ENCODE results near the gene PYDC1. TPM values are rescaled to one million over a fixed set of nuclear protein-coding genes. Genes with fewer than 3 reads are reported as not detected.
"Not testable (repeated sequence)": the region's sequence is repeated elsewhere in the genome, so short reads cannot be mapped to it uniquely, and the experiment has no call there.

Gene PYDC1
- total RNA-seq, 2 donors from 2014 or later, result not detected

DNA sequence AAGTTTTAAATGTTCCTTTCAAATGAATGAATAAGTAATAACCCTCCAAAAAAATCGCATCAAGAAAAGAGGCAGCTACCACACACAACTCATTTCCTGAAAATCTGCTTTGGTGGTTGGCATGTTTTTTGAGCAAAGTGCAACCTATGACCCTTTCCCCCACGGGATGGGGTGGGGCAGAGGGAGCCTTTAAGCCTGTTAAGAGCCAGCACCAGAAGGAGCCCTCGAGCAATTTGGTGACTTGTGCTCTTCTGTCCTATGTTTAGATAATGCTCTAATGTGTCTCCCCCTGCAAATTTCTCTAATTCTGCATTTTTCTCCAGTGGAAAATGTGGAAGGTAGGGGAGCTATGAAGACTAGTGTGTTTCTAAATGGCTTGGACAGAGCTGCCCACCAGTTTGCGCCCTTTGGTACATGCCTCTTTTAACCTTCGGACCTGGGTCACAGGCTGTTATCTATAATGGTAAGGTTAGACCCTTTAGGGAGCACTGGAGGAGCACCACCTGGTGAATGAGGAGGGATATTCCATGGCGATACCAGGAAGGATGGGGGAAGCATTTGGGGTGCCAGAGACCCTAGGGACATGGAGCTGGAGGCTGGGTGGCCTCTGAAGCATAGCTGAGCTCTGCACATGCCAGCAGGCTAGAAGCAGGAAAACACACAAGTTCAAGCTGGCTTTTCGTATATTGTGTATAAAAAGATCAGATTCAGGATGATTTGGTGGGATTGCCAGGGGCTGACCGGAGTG lies 15.9 kb downstream of the PYDC1 start:
- no peak for DNase-seq (ENCODE audit: low spot score)
- Histone ChIP-seq H3K4me3 (peak overlapping the region in 1 of 2 donors; percentile 71), H3K36me3 (peaks cover 5% of the 10 kb centered on the region), H3K27ac (no peak overlapping the region), H3K4me1 (peaks cover 0 to 23% of the 10 kb centered on the region in 2 donors), H3K27me3 (no peaks in the 10 kb centered on the region), H3K9me3 (no peaks in the 10 kb centered on the region)
- TF ChIP-seq, protein P1, sequence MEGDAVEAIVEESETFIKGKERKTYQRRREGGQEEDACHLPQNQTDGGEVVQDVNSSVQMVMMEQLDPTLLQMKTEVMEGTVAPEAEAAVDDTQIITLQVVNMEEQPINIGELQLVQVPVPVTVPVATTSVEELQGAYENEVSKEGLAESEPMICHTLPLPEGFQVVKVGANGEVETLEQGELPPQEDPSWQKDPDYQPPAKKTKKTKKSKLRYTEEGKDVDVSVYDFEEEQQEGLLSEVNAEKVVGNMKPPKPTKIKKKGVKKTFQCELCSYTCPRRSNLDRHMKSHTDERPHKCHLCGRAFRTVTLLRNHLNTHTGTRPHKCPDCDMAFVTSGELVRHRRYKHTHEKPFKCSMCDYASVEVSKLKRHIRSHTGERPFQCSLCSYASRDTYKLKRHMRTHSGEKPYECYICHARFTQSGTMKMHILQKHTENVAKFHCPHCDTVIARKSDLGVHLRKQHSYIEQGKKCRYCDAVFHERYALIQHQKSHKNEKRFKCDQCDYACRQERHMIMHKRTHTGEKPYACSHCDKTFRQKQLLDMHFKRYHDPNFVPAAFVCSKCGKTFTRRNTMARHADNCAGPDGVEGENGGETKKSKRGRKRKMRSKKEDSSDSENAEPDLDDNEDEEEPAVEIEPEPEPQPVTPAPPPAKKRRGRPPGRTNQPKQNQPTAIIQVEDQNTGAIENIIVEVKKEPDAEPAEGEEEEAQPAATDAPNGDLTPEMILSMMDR (IDR thresholded peaks at IDR 0.05), result no peak

DNA sequence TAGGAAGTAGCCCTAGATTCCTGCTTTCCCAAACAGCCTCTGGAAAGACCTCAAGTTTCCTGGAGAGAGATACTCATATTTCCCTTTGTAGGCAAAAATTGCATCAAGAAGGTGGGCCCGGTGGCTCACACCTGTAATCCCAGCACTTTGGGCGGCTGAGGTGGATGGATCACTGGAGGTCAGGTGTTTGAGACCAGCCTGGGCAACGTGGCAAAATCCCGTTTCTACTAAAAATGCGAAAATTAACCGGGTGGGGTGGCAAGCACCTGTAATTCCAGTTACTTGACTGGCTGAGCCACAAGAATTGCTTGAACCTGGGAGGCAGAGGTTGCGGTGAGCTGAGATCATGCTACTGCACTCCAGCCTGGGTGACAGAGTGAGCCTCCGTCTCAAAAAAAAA lies 16.8 kb downstream of the PYDC1 start:
- Histone ChIP-seq H3K36me3 (peaks cover 13% of the 10 kb centered on the region), H3K4me1 (peaks cover 0 to 23% of the 10 kb centered on the region in 2 donors)
- H3K27ac ChIP-seq; H3K4me3 ChIP-seq; H3K9me3 ChIP-seq; H3K27me3 ChIP-seq; DNase-seq (ENCODE audit: low spot score): not testable (repeated sequence)

DNA sequence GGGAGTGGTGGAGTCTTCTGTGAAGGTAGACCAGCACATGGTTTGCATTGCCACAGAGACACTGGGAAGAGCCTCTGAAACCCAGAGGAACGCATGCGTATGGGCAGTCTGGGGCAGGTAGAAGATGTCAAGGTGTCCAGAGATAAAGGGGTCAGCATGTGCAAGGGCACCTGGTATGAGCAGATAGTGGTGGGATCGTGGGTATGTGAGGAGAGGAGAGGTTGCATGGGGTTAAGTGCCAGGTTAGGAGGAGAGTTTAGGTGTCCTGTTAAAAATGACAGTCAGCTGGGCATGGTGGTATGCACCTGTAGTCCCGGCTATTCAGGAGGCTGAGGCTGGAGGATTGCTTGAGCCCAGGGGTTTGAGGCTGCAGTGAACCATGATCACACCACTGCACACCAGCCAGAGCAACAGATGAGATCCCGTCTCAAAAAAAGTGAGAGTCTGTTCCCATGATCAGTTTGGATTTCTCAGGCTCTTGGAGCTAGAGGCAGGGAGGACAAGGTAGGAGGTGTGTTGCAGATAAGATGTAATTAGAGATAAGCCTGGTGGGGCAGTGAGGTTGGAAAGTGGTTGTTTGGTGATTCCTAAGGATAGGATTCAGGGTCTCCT lies 17.4 kb downstream of the PYDC1 start:
- TF ChIP-seq, protein P1 (IDR thresholded peaks at IDR 0.05), result no peak
- Histone ChIP-seq H3K4me3 (no peak overlapping the region), H3K9me3 (no peaks in the 10 kb centered on the region), H3K36me3 (peaks cover 19% of the 10 kb centered on the region), H3K27me3 (no peaks in the 10 kb centered on the region), H3K4me1 (peaks cover 0 to 23% of the 10 kb centered on the region in 2 donors), H3K27ac (no peak overlapping the region)
- DNase-seq (ENCODE audit: low spot score), result no peak

DNA sequence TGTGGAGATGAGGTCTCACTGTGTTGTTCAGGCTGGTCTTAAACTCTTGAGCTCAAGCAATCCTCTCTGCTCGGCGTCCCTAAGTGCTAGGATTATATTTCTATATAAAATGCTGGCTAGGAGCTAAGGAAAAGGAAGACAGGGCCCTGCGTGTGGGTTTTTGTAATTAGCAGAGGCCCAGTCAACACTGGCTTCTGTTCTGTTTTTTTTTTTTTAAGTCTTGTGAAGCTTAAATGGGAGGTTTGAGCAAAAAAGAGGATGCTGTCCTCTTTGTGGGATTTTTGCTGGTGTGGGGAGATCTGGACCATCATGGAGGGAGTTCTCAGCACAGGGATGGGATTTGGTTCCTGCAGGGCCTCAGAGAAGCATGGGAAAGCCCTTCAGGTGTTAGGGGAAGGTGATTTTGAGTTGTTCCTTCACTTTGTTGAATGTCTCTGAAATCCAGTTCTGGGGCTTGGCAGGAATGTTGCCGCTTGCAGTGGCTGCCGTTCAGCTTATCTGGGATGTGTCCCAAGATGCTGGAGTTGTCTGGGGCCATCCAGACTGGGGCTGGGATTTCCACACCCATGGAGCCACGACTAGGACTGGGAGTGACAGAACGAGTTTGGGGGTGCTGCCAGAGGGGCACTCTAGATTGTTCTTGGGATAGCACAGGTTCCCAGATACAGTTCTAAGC lies 18.6 kb downstream of the PYDC1 start:
- Histone ChIP-seq H3K27ac (no peak overlapping the region), H3K36me3 (peaks cover 31% of the 10 kb centered on the region), H3K27me3 (no peaks in the 10 kb centered on the region), H3K4me3 (no peak overlapping the region), H3K9me3 (no peaks in the 10 kb centered on the region), H3K4me1 (peaks cover 0 to 23% of the 10 kb centered on the region in 2 donors)
- TF ChIP-seq, protein P1 (IDR thresholded peaks at IDR 0.05), result no peak
- no peak for DNase-seq (ENCODE audit: low spot score)

DNA sequence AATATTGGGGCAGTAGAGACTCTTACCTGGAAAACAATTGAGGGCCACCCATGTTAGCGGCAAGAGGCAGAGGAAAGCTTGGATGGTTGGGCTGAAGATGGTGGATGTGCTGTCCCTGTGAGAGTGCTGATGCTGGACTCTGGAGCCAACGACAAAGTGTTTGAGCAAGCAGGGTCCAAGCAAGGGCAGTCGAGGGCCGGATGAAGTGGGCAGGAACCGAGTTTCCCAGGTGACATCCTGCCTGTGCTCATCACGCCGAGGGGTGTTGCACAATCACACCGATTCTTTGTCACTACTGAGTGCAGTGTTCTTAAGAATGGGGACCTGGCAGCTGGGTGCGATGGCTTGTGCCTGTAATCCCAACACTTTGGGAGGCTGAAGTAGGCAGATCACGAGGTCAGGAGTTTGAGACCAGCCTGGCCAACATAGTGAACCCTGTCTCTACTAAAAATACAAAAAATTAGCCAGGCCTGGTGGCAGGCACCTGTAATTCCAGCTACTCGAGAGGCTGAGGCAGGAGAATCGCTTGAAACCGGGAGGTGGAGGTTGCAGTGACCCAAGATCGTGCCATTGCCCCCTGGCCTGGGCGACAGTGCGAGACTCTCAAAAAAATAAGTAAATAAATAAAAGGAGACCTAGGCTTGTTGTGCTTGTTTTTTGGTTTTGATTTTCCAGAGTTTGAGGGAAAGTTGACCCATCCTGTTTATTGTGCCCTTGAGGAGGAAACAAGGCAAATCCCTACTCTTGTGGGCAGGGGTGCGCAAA lies 20.4 kb downstream of the PYDC1 start:
- Histone ChIP-seq H3K27me3 (no peaks in the 10 kb centered on the region), H3K27ac (no peak overlapping the region), H3K9me3 (no peaks in the 10 kb centered on the region), H3K36me3 (peaks cover 50% of the 10 kb centered on the region), H3K4me3 (no peak overlapping the region), H3K4me1 (peaks cover 0 to 9% of the 10 kb centered on the region in 2 donors)
- TF ChIP-seq, protein P1 (IDR thresholded peaks at IDR 0.05), result no peak
- DNase-seq (ENCODE audit: low spot score), result no peak

DNA sequence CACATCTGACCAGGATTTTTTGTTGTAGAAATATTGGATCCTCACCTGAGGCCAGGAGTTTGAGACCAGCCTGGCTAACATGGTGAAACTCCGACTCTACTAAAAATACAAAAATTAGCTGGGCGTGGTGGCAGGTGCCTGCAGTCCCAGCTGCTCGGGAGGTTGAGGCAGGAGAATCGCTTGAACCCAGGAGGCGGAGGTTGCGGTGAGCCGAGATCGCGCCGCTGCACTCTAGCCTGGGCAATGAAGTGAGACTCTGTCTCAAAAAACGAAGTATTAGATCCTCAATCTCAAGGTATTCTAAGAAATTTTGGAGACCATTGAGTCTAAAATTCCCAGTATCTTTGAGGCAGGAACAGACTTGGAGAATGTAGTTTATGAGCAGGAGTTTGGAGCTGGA lies 21.1 kb downstream of the PYDC1 start:
- not testable (repeated sequence) for H3K4me3 ChIP-seq; H3K27me3 ChIP-seq; H3K9me3 ChIP-seq; DNase-seq (ENCODE audit: low spot score); H3K4me1 ChIP-seq; H3K27ac ChIP-seq
- H3K36me3 ChIP-seq, result peaks cover 56% of the 10 kb centered on the region
